Effector CD4-positive, alpha-beta T cell (primary cell): ENCODE data around the gene FHIT.
"Not testable (repeated sequence)": the region's sequence is repeated elsewhere in the genome, so short reads cannot be mapped to it uniquely, and the experiment has no call there.

Experiments
- DNase-seq: peaks from one replicate; pipeline ENCODE4 v3.0.0-alpha.2; 2020

Gene FHIT

GRCh38 chr3:61053781-61054496 lies 197.3 kb downstream of the FHIT start:
- no peak for DNase-seq

- no peak for DNase-seq
Observed at GRCh38 chr3:61052851-61053250, 198.4 kb downstream of the FHIT start.

GRCh38 chr3:61051666-61052065 lies 199.6 kb downstream of the FHIT start:
- DNase-seq: no peak

GRCh38 chr3:61045169-61045568 lies 206.1 kb downstream of the FHIT start:
- DNase-seq: not testable (repeated sequence)

GRCh38 chr3:61043156-61043555 lies 208.1 kb downstream of the FHIT start:
- DNase-seq: no peak

- DNase-seq: no peak
Observed at GRCh38 chr3:61040618-61041017, 210.6 kb downstream of the FHIT start.

GRCh38 chr3:61035573-61035972 lies 215.7 kb downstream of the FHIT start:
- no peak for DNase-seq

- no peak for DNase-seq
Observed at GRCh38 chr3:61032991-61033390, 218.3 kb downstream of the FHIT start.

GRCh38 chr3:61031503-61031902 lies 219.7 kb downstream of the FHIT start:
- no peak for DNase-seq

- no peak for DNase-seq
Observed at GRCh38 chr3:61030469-61031035, 220.7 kb downstream of the FHIT start.

GRCh38 chr3:61029194-61029593 lies 222.1 kb downstream of the FHIT start:
- DNase-seq: no peak

- no peak for DNase-seq
Observed at GRCh38 chr3:61018807-61019206, 232.4 kb downstream of the FHIT start.

- DNase-seq: not testable (repeated sequence)
Observed at GRCh38 chr3:61017028-61017427, 234.2 kb downstream of the FHIT start.

- no peak for DNase-seq
Observed at GRCh38 chr3:61015859-61016258, 235.4 kb downstream of the FHIT start.

- no peak for DNase-seq
Observed at GRCh38 chr3:61015408-61015807, 235.8 kb downstream of the FHIT start.

- DNase-seq: no peak
Observed at GRCh38 chr3:61008998-61009380, 242.3 kb downstream of the FHIT start.

GRCh38 chr3:61008153-61008997 lies 242.9 kb downstream of the FHIT start:
- no peak for DNase-seq

GRCh38 chr3:61005591-61005990 lies 245.7 kb downstream of the FHIT start:
- DNase-seq: no peak

GRCh38 chr3:60998858-60999257 lies 252.4 kb downstream of the FHIT start:
- no peak for DNase-seq

GRCh38 chr3:60992395-60992794 lies 258.9 kb downstream of the FHIT start:
- DNase-seq: no peak

- DNase-seq: no peak
Observed at GRCh38 chr3:60990442-60990730, 260.9 kb downstream of the FHIT start.

- DNase-seq: no peak
Observed at GRCh38 chr3:60989626-60990441, 261.4 kb downstream of the FHIT start.

- not testable (repeated sequence) for DNase-seq
Observed at GRCh38 chr3:60987191-60987590, 264.1 kb downstream of the FHIT start.
